Neural cell (in vitro differentiated cells): ENCODE results near the gene HIRIP3. TPM values are rescaled to one million over a fixed set of nuclear protein-coding genes. Genes with fewer than 3 reads are reported as not detected.

ENCODE experiments used
- H2AFZ ChIP-seq: fragments of 200-600, 300-800 bp; sonication (generic), shearing (Covaris generic); 2 replicates; pipeline ENCODE4 v1.6.0; 2014; ENCODE audit warnings: low read depth, mild to moderate bottlenecking, antibody characterized with exemption, low read length, moderate library complexity
- H3F3A ChIP-seq: fragments of 200-600 bp; shearing (Covaris generic); 2 replicates; pipeline ENCODE4 v1.6.1; 2016; ENCODE audit warnings: mild to moderate bottlenecking, moderate library complexity, mixed read lengths, antibody characterized with exemption, low read length; ENCODE audit not compliant: insufficient read depth, poor library complexity, severe bottlenecking
- H3K27ac ChIP-seq: fragments of 200-600, 300-800 bp; sonication (generic), shearing (Covaris generic); 2 replicates; pipeline ENCODE4 v1.5.1; 2014; ENCODE audit warnings: mild to moderate bottlenecking, low read length, moderate library complexity
- H3K27me3 ChIP-seq: fragments of 300-800, 200-600 bp; sonication (generic), shearing (Covaris generic); 2 replicates; pipeline ENCODE4 v1.6.0; 2014; ENCODE audit warnings: mild to moderate bottlenecking, low read depth, low read length, moderate library complexity; ENCODE audit not compliant: insufficient read depth
- H3K36me3 ChIP-seq: fragments of 300-800, 200-600 bp; sonication (generic), shearing (Covaris generic); 2 replicates; pipeline ENCODE4 v1.5.1; 2014; ENCODE audit warnings: mild to moderate bottlenecking, antibody characterized with exemption, low read length, moderate library complexity; ENCODE audit not compliant: insufficient read depth
- H3K4me2 ChIP-seq: fragments of 300-800, 200-600 bp; sonication (generic), shearing (Covaris generic); 2 replicates; pipeline ENCODE4 v1.6.0; 2014; ENCODE audit warnings: mild to moderate bottlenecking, low read length
- H3K4me3 ChIP-seq: fragments of 300-800, 200-600 bp; sonication (generic), shearing (Covaris generic); 2 replicates; pipeline ENCODE4 v1.5.1; 2014; ENCODE audit warnings: mild to moderate bottlenecking, low read length, moderate library complexity
- H3K79me2 ChIP-seq: fragments of 200-600 bp; shearing (Covaris generic); replicated peaks from 2 replicates; pipeline ENCODE4 v1.6.0; 2014; ENCODE audit warnings: mild to moderate bottlenecking, low read length, moderate library complexity; ENCODE audit not compliant: insufficient read depth
- H3K9ac ChIP-seq: fragments of 300-800, 200-600 bp; sonication (generic), shearing (Covaris generic); 2 replicates; pipeline ENCODE4 v1.6.1; 2016; ENCODE audit warnings: mild to moderate bottlenecking, low read length, mixed read lengths
- H3K9me2 ChIP-seq: fragments of 200-600 bp; shearing (Covaris generic); 2 replicates; pipeline ENCODE4 v1.6.1; 2016; ENCODE audit warnings: mild to moderate bottlenecking, low read length, mixed read lengths; ENCODE audit not compliant: insufficient read depth
- H3K9me3 ChIP-seq: fragments of 200-600, 300-800 bp; sonication (generic), shearing (Covaris generic); 2 replicates; pipeline ENCODE4 v1.6.1; 2016; ENCODE audit warnings: mild to moderate bottlenecking, mixed run types, low read length, moderate library complexity, mixed read lengths
- H4K20me1 ChIP-seq: fragments of 200-600 bp; shearing (Covaris generic); 2 replicates; pipeline ENCODE4 v1.6.1; 2016; ENCODE audit warnings: mild to moderate bottlenecking, mixed run types; ENCODE audit not compliant: insufficient read depth
- CTCF ChIP-seq: fragments of 450-650 bp; IDR thresholded peaks from 2 replicates; pipeline ENCODE4 v1.5.1; 2014; ENCODE audit warnings: antibody characterized with exemption, mild to moderate bottlenecking, moderate library complexity; ENCODE audit not compliant: poor library complexity, severe bottlenecking
- EP300 ChIP-seq: fragments of 450-650 bp; conservative IDR thresholded peaks from 2 replicates; pipeline ENCODE4 v1.6.1; 2014; ENCODE audit warnings: antibody characterized with exemption, mild to moderate bottlenecking, moderate library complexity; ENCODE audit not compliant: poor library complexity, severe bottlenecking
- EZH2 ChIP-seq: fragments of 200-600, 300-800 bp; shearing (Covaris generic), sonication (generic); IDR thresholded peaks from 2 replicates; pipeline ENCODE4 v1.6.1; 2014; ENCODE audit warnings: antibody characterized with exemption, low read length, borderline replicate concordance, mild to moderate bottlenecking; ENCODE audit not compliant: insufficient read depth, poor library complexity, severe bottlenecking
- MXI1 ChIP-seq: fragments of 450-650 bp; conservative IDR thresholded peaks from 2 replicates; pipeline ENCODE4 v1.6.1; 2014; ENCODE audit warnings: antibody characterized with exemption, mild to moderate bottlenecking; ENCODE audit not compliant: poor library complexity, severe bottlenecking
- POLR2AphosphoS5 ChIP-seq: IDR thresholded peaks from 2 replicates; pipeline ENCODE4 v1.6.1; 2012
- RAD21 ChIP-seq: fragments of 450-650 bp; conservative IDR thresholded peaks from 2 replicates; pipeline ENCODE4 v1.6.1; 2014; ENCODE audit warnings: antibody characterized with exemption, mild to moderate bottlenecking, moderate library complexity
- SMC3 ChIP-seq: fragments of 450-650 bp; conservative IDR thresholded peaks from 2 replicates; pipeline ENCODE4 v1.6.1; 2014; ENCODE audit warnings: antibody characterized with exemption, mild to moderate bottlenecking, moderate library complexity; ENCODE audit not compliant: poor library complexity
- TAF1 ChIP-seq: IDR thresholded peaks from 2 replicates; pipeline ENCODE4 v1.6.1; 2012; ENCODE audit warnings: low read depth
- polyA plus RNA-seq: library from polyadenylated mRNA; depleted of rRNA; stranded (reverse); fragments of >200 nt; gene quantifications from 2 replicates; pipeline ENCODE4 v1.2.3, GENCODE V29; 2014
- TF ChIP-seq, protein P1 (sequence below): IDR thresholded peaks from 2 replicates; pipeline ENCODE4 v1.6.1; 2012; ENCODE audit warnings: borderline replicate concordance

Gene HIRIP3
- polyA plus RNA-seq, 1 donor from 2014 or later = 51.2 TPM

- Histone ChIP-seq H2AFZ (no peak overlapping the region), H3K9me3 (no peaks in the 10 kb centered on the region), H3K27ac (no peak overlapping the region), H3K27me3 (no peaks in the 10 kb centered on the region), H3K4me2 (no peak overlapping the region), H3K9ac (no peak overlapping the region), H3F3A (no peaks in the 10 kb centered on the region), H3K36me3 (no peaks in the 10 kb centered on the region), H3K4me3 (no peak overlapping the region), H3K79me2 (no peaks in the 10 kb centered on the region), H4K20me1 (no peaks in the 10 kb centered on the region), H3K9me2 (no peaks in the 10 kb centered on the region)
- no peak for TF ChIP-seq EP300
- TF ChIP-seq POLR2AphosphoS5 = no peak
- TF ChIP-seq RAD21 = no peak
- TF ChIP-seq EZH2 = no peak
- TF ChIP-seq TAF1 = no peak
- no peak for TF ChIP-seq SMC3
- no peak for TF ChIP-seq CTCF
- TF ChIP-seq, protein P1, sequence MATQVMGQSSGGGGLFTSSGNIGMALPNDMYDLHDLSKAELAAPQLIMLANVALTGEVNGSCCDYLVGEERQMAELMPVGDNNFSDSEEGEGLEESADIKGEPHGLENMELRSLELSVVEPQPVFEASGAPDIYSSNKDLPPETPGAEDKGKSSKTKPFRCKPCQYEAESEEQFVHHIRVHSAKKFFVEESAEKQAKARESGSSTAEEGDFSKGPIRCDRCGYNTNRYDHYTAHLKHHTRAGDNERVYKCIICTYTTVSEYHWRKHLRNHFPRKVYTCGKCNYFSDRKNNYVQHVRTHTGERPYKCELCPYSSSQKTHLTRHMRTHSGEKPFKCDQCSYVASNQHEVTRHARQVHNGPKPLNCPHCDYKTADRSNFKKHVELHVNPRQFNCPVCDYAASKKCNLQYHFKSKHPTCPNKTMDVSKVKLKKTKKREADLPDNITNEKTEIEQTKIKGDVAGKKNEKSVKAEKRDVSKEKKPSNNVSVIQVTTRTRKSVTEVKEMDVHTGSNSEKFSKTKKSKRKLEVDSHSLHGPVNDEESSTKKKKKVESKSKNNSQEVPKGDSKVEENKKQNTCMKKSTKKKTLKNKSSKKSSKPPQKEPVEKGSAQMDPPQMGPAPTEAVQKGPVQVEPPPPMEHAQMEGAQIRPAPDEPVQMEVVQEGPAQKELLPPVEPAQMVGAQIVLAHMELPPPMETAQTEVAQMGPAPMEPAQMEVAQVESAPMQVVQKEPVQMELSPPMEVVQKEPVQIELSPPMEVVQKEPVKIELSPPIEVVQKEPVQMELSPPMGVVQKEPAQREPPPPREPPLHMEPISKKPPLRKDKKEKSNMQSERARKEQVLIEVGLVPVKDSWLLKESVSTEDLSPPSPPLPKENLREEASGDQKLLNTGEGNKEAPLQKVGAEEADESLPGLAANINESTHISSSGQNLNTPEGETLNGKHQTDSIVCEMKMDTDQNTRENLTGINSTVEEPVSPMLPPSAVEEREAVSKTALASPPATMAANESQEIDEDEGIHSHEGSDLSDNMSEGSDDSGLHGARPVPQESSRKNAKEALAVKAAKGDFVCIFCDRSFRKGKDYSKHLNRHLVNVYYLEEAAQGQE = no peak
- TF ChIP-seq MXI1 = no peak
Observed at GRCh38 chr16:29988346-29989075, 6.9 kb downstream of the HIRIP3 start.

- Histone ChIP-seq H2AFZ (no peak overlapping the region), H3K27ac (no peak overlapping the region), H3K9me3 (no peaks in the 10 kb centered on the region), H3K9me2 (no peaks in the 10 kb centered on the region), H3K36me3 (no peaks in the 10 kb centered on the region), H3K4me3 (no peak overlapping the region), H3K27me3 (no peaks in the 10 kb centered on the region), H3K4me2 (no peak overlapping the region), H3F3A (no peaks in the 10 kb centered on the region), H3K79me2 (no peaks in the 10 kb centered on the region), H3K9ac (no peak overlapping the region), H4K20me1 (no peaks in the 10 kb centered on the region)
- TF ChIP-seq SMC3 = no peak
- no peak for TF ChIP-seq TAF1
- no peak for TF ChIP-seq MXI1
- TF ChIP-seq RAD21 = no peak
- no peak for TF ChIP-seq CTCF
- no peak for TF ChIP-seq EP300
- TF ChIP-seq, protein P1 = no peak
- no peak for TF ChIP-seq EZH2
- no peak for TF ChIP-seq POLR2AphosphoS5
Observed at GRCh38 chr16:29987371-29988085, 7.9 kb downstream of the HIRIP3 start.
